Transverse colon (tissue), 4 donors: ENCODE results near the gene BCAN. TPM values are rescaled to one million over a fixed set of nuclear protein-coding genes. Genes with fewer than 3 reads are reported as not detected.

Experiments used
- DNase-seq: peaks from one replicate; pipeline ENCODE4 v3.0.0-alpha.2; 2019
- H3K27ac ChIP-seq, 4 donors: fragments of 200-600 bp; sonication (generic); 2 replicates each; pipeline ENCODE4 v1.5.1; 2016 to 2018; ENCODE audit warnings: inconsistent platforms in 4 of 4
- H3K27me3 ChIP-seq: fragments of 200-600 bp; sonication (generic); 2 replicates; pipeline ENCODE4 v1.5.1; 2017; ENCODE audit warnings: inconsistent platforms
- H3K36me3 ChIP-seq, 4 donors: fragments of 200-600 bp; sonication (generic); 2 replicates each; pipeline ENCODE4 v1.5.1; 2017 to 2019; ENCODE audit warnings: inconsistent platforms in 4 of 4
- H3K4me1 ChIP-seq, 4 donors: fragments of 200-600 bp; sonication (generic); 2 replicates each; pipeline ENCODE4 v1.5.1; 2017 to 2020; ENCODE audit warnings: inconsistent platforms in 4 of 4
- H3K4me3 ChIP-seq, 4 donors: fragments of 200-600 bp; sonication (generic); 1 replicate in 1 of 4; 2 replicates in 3 of 4; pipeline versions ENCODE4 v1.5.1 to v1.6.1; 2017 to 2019; ENCODE audit warnings: inconsistent platforms in 4 of 4
- H3K9me3 ChIP-seq, 2 donors: fragments of 200-600 bp; sonication (generic); 2 replicates each; pipeline ENCODE4 v1.5.1; 2017 to 2019; ENCODE audit warnings: inconsistent platforms in 2 of 2
- CTCF ChIP-seq, 5 experiments: fragments of 200-600 bp in 3 of 5; fragments of 450-650 bp in 2 of 5; sonication (generic) in 3 of 5; IDR thresholded peaks; 1 replicate in 2 of 5; 2 replicates in 3 of 5; pipeline ENCODE4 v1.5.1; 2016 to 2017; ENCODE audit warnings: antibody characterized with exemption in 5 of 5, inconsistent platforms in 3 of 5, mild to moderate bottlenecking in 2 of 5, moderate library complexity in 1 of 5
- EP300 ChIP-seq: sonication (generic); formaldehyde crosslinking; IDR thresholded peaks from one replicate; pipeline ENCODE4 v1.6.1; 2017; ENCODE audit warnings: antibody characterized with exemption, low read depth
- POLR2A ChIP-seq: fragments of 450-650 bp; IDR thresholded peaks from one replicate; pipeline ENCODE4 v1.6.1; 2016; ENCODE audit warnings: antibody characterized with exemption, mild to moderate bottlenecking, moderate library complexity
- POLR2AphosphoS5 ChIP-seq, 3 donors: sonication (generic); formaldehyde crosslinking; IDR thresholded peaks; one replicate each; pipeline ENCODE4 v1.6.1; 2016; ENCODE audit warnings: antibody characterized with exemption in 3 of 3
- WGBS, 2 donors: methylation state at CpG; one replicate each; pipeline ENCODE4 v1.1.5; 2018; ENCODE audit warnings: low coverage in 1 of 2; 5-methylcytosine and 5-hydroxymethylcytosine counted together
- in situ Hi-C, 4 donors: fragments of 200-750 bp; cut with MboI; loops; one replicate each; pipeline versions ENCODE4 v1.15.0 to v1.15.1; 2017; ENCODE audit warnings: low sequenced_read_pairs in 3 of 4, low pct_ligation_motif_present in 1 of 4, low pct_unique_long_range_greater_than_20kb in 1 of 4
- intact Hi-C: fragments of 100-400 bp; cut with DNase I; formaldehyde crosslinking; loops from one replicate; pipeline ENCODE4 v1.15.1; 2023; ENCODE audit warnings: low total_unique reads
- total RNA-seq, 4 donors: library from RNA; depleted of rRNA; stranded (reverse); fragments of >200 nt; gene quantifications; one replicate each; pipeline ENCODE4 v1.1.0, GENCODE V29; 2016

BCAN gene
- total RNA-seq, 4 donors from 2014 or later, result 0.55 to 0.95 TPM; not detected in 2

- DNase-seq, result no peak
- H3K36me3 ChIP-seq, result no peaks in the 10 kb centered on the region
- H3K9me3 ChIP-seq, result no peaks in the 10 kb centered on the region
- H3K27me3 ChIP-seq, result peaks cover 65% of the 10 kb centered on the region
- H3K4me3 ChIP-seq, result no peak overlapping the region
- in situ Hi-C loops, result no loop called here
- no peak for TF ChIP-seq CTCF (IDR thresholded peaks at IDR 0.05)
- no peak for TF ChIP-seq EP300
- TF ChIP-seq POLR2AphosphoS5 (IDR thresholded peaks at IDR 0.05), result no peak
- TF ChIP-seq POLR2A, result no peak
- WGBS, 2 donors, result 81 to 93% methylated on average over 3 to 10 of the region's 10 CpGs
- intact Hi-C loops, result no loop called here
- peaks cover 0 to 2% (median under 1%) of the 10 kb centered on the region in 4 donors for H3K4me1 ChIP-seq
- H3K27ac ChIP-seq, result no peak overlapping the region
Observed at GRCh38 chr1:156647351-156647750, 5.4 kb downstream of the BCAN start.

- in situ Hi-C loops, result no loop called here
- TF ChIP-seq EP300 (no peak), POLR2A (no peak), CTCF (IDR thresholded peaks at IDR 0.05) (no peak), POLR2AphosphoS5 (IDR thresholded peaks at IDR 0.05) (no peak)
- DNase-seq, result no peak
- H3K27ac ChIP-seq, result no peak overlapping the region
- no peaks in the 10 kb centered on the region for H3K4me1 ChIP-seq
- no peak overlapping the region for H3K4me3 ChIP-seq
- peaks cover 64% of the 10 kb centered on the region for H3K27me3 ChIP-seq
- WGBS, 2 donors, result 86% methylated on average over 8 of the region's 10 CpGs; no CpG with 5 or more reads in 1 of the 2 donors
- no peaks in the 10 kb centered on the region for H3K36me3 ChIP-seq
- no peaks in the 10 kb centered on the region for H3K9me3 ChIP-seq
- intact Hi-C loops, result no loop called here
Observed at GRCh38 chr1:156648496-156648895, 6.6 kb downstream of the BCAN start.

GRCh38 chr1:156648951-156649350, 7.0 kb downstream of the BCAN start:
- no peak overlapping the region for H3K4me3 ChIP-seq
- 34% methylated on average over 2 of the region's 2 CpGs; no CpG with 5 or more reads in 1 of the 2 donors for WGBS, 2 donors
- DNase-seq, result no peak
- in situ Hi-C loops (no loop called here), intact Hi-C loops (no loop called here)
- no peak for TF ChIP-seq CTCF (IDR thresholded peaks at IDR 0.05)
- no peak for TF ChIP-seq POLR2AphosphoS5 (IDR thresholded peaks at IDR 0.05)
- no peak for TF ChIP-seq EP300
- no peak for TF ChIP-seq POLR2A
- H3K27me3 ChIP-seq, result peaks cover 64% of the 10 kb centered on the region
- no peak overlapping the region for H3K27ac ChIP-seq
- H3K9me3 ChIP-seq, result no peaks in the 10 kb centered on the region
- H3K36me3 ChIP-seq, result no peaks in the 10 kb centered on the region
- no peaks in the 10 kb centered on the region for H3K4me1 ChIP-seq

- no peak overlapping the region for H3K4me3 ChIP-seq
- peaks cover 29% of the 10 kb centered on the region for H3K27me3 ChIP-seq
- 30 to 53% methylated on average over 5 to 16 of the region's 16 CpGs for WGBS, 2 donors
- H3K27ac ChIP-seq, result no peak overlapping the region
- DNase-seq, result no peak
- no peaks in the 10 kb centered on the region for H3K9me3 ChIP-seq
- intact Hi-C loops, result no loop called here
- in situ Hi-C loops, result no loop called here
- H3K36me3 ChIP-seq, result no peaks in the 10 kb centered on the region
- peaks cover 4 to 10% (median 9%) of the 10 kb centered on the region in 4 donors for H3K4me1 ChIP-seq
- TF ChIP-seq EP300, result no peak
- TF ChIP-seq POLR2A, result no peak
Observed at GRCh38 chr1:156652131-156652991, 10.4 kb downstream of the BCAN start.
